Retinal pigment epithelial cell (primary cell): Measurements from ENCODE around the gene BRME1.

Source experiments
- DNase-seq: peaks from one replicate; pipeline ENCODE4 v3.0.0-alpha.2; 2010; ENCODE audit warnings: low read depth
- H3K4me3 ChIP-seq: 2 replicates; pipeline ENCODE4 v1.5.1; 2011; ENCODE audit warnings: mild to moderate bottlenecking, low read length, control low read depth, moderate library complexity
- TF ChIP-seq, protein P1 (sequence below): conservative IDR thresholded peaks from 2 replicates; pipeline ENCODE4 v1.5.1; 2011; ENCODE audit warnings: low read depth, low read length, control low read depth, inconsistent platforms

The BRME1 gene

DNA sequence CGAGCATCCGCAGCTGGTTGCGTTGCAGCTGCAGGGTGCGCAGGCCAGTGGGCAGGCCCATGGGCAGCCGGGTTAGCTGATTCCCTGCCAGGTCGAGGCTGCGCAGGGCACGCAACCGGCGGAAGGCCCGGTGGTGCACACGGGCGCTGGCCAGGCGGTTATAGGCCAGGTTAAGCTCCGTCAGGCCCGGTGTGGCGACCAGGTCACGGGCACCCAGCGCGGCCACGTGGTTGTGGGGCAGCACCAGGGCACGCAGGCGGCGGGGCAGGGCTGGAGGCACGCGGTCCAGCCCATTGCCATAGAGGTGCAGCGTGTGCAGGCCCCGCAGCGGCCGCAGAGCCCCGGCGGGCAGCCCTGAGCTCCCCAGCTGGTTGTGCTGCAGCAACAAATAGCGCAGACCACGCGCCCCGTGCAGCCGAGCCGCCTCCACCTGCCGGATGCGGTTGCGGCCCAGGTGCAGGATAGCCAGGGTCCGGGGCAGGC, 27.0 kb upstream of the BRME1 start:
- no peak for DNase-seq
- TF ChIP-seq, protein P1, sequence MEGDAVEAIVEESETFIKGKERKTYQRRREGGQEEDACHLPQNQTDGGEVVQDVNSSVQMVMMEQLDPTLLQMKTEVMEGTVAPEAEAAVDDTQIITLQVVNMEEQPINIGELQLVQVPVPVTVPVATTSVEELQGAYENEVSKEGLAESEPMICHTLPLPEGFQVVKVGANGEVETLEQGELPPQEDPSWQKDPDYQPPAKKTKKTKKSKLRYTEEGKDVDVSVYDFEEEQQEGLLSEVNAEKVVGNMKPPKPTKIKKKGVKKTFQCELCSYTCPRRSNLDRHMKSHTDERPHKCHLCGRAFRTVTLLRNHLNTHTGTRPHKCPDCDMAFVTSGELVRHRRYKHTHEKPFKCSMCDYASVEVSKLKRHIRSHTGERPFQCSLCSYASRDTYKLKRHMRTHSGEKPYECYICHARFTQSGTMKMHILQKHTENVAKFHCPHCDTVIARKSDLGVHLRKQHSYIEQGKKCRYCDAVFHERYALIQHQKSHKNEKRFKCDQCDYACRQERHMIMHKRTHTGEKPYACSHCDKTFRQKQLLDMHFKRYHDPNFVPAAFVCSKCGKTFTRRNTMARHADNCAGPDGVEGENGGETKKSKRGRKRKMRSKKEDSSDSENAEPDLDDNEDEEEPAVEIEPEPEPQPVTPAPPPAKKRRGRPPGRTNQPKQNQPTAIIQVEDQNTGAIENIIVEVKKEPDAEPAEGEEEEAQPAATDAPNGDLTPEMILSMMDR, result no peak
- H3K4me3 ChIP-seq, result no peak overlapping the region

DNA sequence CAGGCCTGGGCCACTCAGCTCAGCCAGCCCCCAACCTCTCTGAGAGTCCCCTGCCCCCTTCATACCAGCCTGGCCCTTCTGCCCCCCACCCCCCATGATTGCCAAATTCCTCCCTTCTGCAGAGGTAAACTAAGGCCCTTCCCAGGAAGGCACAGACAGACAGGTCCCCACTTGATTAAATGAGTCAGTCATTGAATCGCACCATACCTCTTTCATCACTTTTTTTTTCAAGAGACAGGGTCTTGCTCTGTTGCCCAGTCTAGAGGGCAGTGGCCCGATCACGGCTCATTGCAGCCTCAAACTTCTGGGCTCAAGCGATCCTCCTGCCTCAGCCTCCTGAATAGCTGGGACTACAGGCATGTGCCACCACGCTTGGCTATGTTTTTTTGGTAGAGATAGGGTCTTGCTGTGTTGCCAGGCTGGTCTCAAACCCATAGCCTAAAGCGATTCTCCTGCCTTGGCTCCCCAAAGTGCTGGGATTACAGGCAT, 26.3 kb upstream of the BRME1 start:
- no peak overlapping the region for H3K4me3 ChIP-seq
- no peak for DNase-seq
- TF ChIP-seq, protein P1, result no peak

DNA sequence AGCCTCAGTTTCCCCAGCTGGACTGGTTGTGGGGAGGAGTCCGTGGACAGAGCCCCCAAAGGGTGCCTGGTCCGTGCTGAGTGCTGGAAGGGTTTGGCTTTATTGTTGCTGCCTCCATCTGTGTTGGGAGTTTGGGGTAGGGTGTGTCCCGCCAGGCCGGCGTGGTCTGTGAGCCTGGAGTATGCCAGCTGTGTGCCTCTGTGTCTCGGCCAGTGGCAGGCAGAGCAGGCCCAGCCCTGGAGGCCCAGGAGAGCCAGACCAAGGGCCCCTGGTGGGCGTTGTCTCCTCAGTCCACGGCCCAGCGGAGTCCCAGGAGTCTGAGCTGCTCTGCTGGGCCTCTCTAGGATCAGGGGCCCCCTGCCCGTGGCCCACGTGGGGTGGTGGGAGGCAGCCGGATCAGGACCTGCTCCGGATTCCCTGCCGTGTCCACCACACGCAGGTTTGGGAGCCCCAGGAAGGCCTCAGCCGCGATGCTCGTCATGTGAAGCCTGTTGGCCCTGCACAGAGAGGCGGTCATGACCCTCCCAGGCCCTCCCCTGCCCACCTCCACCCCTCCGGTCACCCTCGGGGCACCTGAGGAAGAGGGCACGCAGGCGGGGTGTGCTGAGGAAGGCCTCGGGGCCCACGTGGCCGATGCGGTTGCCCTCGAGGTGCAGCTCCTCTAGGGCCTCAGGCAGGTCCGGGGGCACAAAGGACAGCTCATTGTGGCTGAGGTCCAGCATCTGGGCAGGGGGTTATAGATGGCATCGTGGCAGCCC, 25.7 kb upstream of the BRME1 start:
- TF ChIP-seq, protein P1, result no peak
- no peak for DNase-seq
- H3K4me3 ChIP-seq, result no peak overlapping the region

DNA sequence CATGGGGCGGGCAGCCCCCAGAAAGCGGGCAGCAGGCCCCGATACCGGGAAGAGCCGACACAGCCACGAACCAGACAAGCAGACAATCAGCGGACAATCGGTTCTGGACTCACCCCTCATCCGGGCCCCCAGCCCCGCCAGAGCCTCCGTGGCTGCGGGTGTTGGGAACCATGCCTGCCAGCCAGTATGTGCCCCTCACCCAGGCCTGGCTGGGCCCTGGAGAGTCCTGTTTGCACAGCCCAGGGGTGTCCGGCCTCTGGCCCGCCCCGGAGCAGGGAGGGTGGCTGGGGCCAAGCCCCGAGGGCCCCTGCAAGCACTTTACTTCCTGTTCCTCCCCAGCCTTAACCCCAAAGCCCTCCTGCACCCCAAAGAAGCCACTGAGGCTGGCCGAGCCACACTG, 24.5 kb upstream of the BRME1 start:
- H3K4me3 ChIP-seq, result no peak overlapping the region
- no peak for DNase-seq
- TF ChIP-seq, protein P1, result no peak

DNA sequence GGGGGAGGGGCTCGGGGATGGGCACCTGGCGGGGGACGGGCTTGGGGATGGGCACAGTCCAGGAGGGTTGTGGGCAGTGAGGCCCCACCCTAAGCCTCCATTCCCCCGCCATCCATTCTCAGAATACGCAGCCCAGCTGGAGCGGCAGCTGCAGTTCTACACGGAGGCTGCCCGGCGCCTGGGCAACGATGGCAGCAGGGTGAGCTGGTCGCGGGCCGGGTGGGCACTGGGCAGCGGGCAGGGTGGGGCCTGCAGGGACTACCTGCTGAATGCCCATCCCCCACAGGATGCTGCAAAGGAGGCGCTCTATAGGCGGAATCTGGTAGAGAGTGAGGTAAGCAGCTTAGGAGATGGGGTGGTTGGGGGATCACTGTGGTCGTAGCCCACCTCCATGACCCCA, 24.0 kb upstream of the BRME1 start:
- no peak overlapping the region for H3K4me3 ChIP-seq
- no peak for DNase-seq
- TF ChIP-seq, protein P1, result no peak

DNA sequence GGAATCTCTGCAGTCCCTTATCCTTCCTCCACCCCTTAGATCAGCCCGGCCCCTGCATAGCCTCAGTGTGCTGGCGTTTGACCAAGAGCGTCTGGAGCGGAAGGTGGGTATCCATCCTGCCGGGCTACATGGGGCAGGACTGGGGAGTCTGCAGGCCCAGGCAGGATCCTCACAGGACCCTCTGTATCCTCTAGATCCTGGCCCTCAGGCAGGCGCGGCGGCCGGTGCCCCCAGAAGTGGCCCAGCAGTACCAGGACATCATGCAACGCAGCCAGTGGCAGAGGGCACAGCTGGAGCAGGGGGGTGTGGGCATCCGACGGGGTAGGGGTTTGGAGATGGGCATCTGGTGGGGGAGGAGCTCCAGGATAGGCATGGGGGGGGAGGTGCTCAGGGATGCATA, 23.4 kb upstream of the BRME1 start:
- H3K4me3 ChIP-seq, result no peak overlapping the region
- TF ChIP-seq, protein P1, result no peak
- no peak for DNase-seq

DNA sequence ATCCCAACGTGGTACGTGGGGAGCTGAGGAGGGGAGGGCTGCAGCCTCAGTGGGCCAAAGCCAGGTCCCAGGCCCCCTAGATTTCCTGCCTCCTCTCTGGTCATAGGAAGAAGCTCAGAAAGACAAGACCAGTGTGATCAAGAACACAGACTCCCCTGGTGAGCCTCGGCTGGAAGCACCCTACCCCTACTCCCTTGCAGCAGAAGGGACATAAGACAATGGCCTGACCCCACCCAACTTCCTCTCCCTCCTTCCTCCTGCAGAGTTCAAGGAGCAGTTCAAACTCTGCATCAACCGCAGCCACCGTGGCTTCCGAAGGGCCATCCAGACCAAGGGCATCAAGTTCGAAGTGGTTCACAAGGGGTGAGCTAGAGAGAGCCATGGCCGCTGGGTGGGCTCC, 20.8 kb upstream of the BRME1 start:
- no peak for DNase-seq
- TF ChIP-seq, protein P1, result no peak
- H3K4me3 ChIP-seq, result no peak overlapping the region
